Kidney epithelial cell (primary cell): ENCODE measurements around the gene ARHGAP12. TPM values are rescaled to one million over a fixed set of nuclear protein-coding genes. Genes with fewer than 3 reads are reported as not detected.

ENCODE experiments used
- DNase-seq: peaks from one replicate; pipeline ENCODE4 v3.0.0-alpha.2; 2010; ENCODE audit warnings: low read depth
- H3K27me3 ChIP-seq: 2 replicates; pipeline ENCODE4 v1.6.0; 2011; ENCODE audit warnings: low read length; ENCODE audit not compliant: control insufficient read depth, insufficient read depth
- H3K36me3 ChIP-seq: 2 replicates; pipeline ENCODE4 v1.5.1; 2011; ENCODE audit warnings: low read length; ENCODE audit not compliant: control insufficient read depth, insufficient read depth
- H3K4me3 ChIP-seq: 2 replicates; pipeline ENCODE4 v1.5.1; 2011; ENCODE audit warnings: low read depth, mild to moderate bottlenecking, control low read depth, low read length
- total RNA-seq: library from RNA; depleted of rRNA; stranded (reverse); fragments of >200 nt; gene quantifications from 2 replicates; pipeline ENCODE4 v1.2.3, GENCODE V29; 2015
- TF ChIP-seq, protein P1 (sequence below): IDR thresholded peaks from 2 replicates; pipeline ENCODE4 v1.5.1; 2011; ENCODE audit warnings: mild to moderate bottlenecking, moderate library complexity, low read length, control low read depth, inconsistent platforms; ENCODE audit not compliant: insufficient read depth, poor library complexity, severe bottlenecking

The ARHGAP12 gene
- total RNA-seq, 1 donor from 2014 or later: 38.7 TPM

- Histone ChIP-seq H3K4me3 (no peak overlapping the region), H3K36me3 (no peaks in the 10 kb centered on the region), H3K27me3 (no peaks in the 10 kb centered on the region)
- no peak for DNase-seq
- TF ChIP-seq, protein P1, sequence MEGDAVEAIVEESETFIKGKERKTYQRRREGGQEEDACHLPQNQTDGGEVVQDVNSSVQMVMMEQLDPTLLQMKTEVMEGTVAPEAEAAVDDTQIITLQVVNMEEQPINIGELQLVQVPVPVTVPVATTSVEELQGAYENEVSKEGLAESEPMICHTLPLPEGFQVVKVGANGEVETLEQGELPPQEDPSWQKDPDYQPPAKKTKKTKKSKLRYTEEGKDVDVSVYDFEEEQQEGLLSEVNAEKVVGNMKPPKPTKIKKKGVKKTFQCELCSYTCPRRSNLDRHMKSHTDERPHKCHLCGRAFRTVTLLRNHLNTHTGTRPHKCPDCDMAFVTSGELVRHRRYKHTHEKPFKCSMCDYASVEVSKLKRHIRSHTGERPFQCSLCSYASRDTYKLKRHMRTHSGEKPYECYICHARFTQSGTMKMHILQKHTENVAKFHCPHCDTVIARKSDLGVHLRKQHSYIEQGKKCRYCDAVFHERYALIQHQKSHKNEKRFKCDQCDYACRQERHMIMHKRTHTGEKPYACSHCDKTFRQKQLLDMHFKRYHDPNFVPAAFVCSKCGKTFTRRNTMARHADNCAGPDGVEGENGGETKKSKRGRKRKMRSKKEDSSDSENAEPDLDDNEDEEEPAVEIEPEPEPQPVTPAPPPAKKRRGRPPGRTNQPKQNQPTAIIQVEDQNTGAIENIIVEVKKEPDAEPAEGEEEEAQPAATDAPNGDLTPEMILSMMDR: no peak
Observed at GRCh38 chr10:31765541-31765940, 163.1 kb downstream of the ARHGAP12 start.

- no peak for DNase-seq
- Histone ChIP-seq H3K36me3 (no peaks in the 10 kb centered on the region), H3K27me3 (no peaks in the 10 kb centered on the region), H3K4me3 (no peak overlapping the region)
- TF ChIP-seq, protein P1: no peak
Observed at GRCh38 chr10:31762316-31762715, 166.3 kb downstream of the ARHGAP12 start.

- DNase-seq: no peak
- Histone ChIP-seq H3K27me3 (no peaks in the 10 kb centered on the region), H3K36me3 (no peaks in the 10 kb centered on the region), H3K4me3 (no peak overlapping the region)
- TF ChIP-seq, protein P1: no peak
Observed at GRCh38 chr10:31761156-31761555, 167.5 kb downstream of the ARHGAP12 start.

DNA sequence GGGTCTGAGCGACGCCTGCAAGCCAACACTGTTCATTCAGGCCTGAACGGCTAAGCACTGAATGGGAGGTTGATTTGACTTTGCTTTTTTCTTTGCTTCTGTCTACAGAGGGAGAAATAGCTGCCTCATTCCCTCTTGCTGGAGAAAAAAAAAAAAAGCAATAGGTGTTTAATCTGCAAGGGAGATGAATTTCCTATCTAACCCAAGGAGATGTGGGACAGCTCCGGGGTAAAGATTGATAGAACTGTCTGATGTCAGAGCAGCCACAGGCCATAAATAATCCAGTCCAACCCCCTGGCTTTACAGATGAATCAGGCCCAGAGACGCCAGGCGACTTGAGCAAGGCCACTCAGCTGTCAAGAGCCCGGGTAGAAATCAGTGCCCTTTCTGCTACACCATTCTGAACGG, 168.0 kb downstream of the ARHGAP12 start:
- H3K27me3 ChIP-seq: no peaks in the 10 kb centered on the region
- no peak for DNase-seq
- peak overlapping the region; percentile 23 for H3K4me3 ChIP-seq
- TF ChIP-seq, protein P1: no peak
- H3K36me3 ChIP-seq: no peaks in the 10 kb centered on the region

DNA sequence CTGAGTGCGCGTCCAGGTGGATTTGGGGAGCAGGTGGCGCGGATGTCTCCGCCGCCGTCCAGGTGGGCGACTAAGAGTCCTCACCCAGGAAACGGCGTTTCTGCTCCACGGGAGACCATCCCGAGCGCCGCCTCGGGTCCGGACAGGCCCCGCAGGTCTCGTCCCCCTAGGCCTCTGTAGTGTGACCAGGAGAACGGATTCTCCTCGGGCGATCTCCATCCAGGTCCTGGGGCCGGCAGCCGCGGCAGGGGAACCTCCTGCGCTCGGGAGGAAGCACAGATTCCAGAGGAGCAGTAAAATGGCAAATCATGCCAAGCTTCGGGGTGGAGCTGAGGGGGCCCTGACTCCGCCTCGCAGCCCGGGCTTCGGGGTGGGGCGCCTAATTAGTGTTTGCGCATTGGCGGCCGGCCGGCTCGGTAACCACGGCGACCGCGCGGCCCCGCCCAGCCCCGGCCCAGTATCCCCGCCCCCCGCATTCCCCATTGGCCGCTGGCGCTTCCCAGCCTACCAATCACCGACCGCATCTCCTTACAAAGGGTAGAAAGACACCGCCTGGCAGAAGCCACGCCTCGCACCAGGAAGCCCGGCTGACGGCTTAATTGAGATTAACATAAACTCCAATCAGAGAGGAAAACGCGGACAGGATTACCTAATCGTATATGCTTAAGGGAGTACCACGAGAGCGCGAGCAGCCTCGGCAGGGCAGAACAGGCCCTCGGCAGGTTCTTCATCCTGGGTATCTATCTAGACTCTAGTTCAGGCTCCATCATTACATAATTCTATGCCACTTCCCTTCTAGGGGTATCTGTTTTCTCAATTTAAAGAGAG, 168.6 kb downstream of the ARHGAP12 start:
- H3K4me3 ChIP-seq: peak overlapping the region; percentile 68
- no peaks in the 10 kb centered on the region for H3K27me3 ChIP-seq
- DNase-seq: peak; percentile 86
- no peaks in the 10 kb centered on the region for H3K36me3 ChIP-seq
- TF ChIP-seq, protein P1: no peak

GRCh38 chr10:31759124-31759798, 169.4 kb downstream of the ARHGAP12 start:
- TF ChIP-seq, protein P1: no peak
- no peak for DNase-seq
- no peaks in the 10 kb centered on the region for H3K36me3 ChIP-seq
- no peaks in the 10 kb centered on the region for H3K27me3 ChIP-seq
- H3K4me3 ChIP-seq: peak overlapping the region; percentile 68
